ENCODE measurements around the gene CFAP97D2. TPM values are rescaled to one million over a fixed set of nuclear protein-coding genes. Genes with fewer than 3 reads are reported as not detected.

Gene CFAP97D2
- total and polyA plus RNA-seq, 2 of the 13 experiments (the other 11 are each of a cell fraction or from before 2014, with no cell fraction given) = not detected

DNA sequence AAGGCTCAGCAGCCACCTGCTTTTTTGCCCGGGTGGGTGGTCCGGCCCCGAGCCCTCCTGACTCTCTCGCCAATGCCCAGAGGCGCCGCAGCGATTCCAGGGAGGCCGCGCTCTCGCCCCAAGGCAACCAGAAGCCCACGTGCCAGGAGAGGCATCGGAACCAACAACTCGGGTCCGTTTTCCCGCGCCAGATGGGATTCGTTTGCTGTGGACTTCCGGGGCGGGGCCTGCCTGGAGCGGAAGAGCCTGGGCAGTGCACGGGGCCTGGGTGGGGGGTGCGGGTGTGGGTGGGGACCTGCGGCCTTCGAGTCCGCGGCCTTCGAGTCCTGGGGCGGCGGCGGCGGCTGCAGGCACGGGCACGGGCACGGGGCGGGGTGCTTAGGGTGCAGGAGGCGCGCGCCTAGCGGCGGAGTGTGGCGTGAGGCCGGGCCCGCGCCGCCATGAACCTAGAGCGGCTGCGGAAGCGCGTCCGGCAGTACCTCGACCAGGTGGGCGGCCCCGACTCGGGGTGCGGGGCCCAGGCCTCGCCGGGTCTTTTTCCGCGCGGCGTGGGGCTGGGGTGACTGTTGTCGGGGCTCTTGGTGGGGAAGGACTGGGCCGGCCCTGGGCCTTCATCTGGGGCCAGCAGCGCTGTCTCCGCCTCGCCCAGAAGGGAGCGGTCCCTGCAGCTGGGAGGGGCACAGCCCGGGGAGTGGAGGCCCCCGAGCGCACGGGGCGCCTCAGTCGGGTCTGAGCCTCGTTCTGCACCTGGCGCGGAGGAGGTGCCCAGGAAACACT, 55.8 kb downstream of the CFAP97D2 start, which contains the start of gene CDC16 (continued):
- TF ChIP-seq, protein P1, sequence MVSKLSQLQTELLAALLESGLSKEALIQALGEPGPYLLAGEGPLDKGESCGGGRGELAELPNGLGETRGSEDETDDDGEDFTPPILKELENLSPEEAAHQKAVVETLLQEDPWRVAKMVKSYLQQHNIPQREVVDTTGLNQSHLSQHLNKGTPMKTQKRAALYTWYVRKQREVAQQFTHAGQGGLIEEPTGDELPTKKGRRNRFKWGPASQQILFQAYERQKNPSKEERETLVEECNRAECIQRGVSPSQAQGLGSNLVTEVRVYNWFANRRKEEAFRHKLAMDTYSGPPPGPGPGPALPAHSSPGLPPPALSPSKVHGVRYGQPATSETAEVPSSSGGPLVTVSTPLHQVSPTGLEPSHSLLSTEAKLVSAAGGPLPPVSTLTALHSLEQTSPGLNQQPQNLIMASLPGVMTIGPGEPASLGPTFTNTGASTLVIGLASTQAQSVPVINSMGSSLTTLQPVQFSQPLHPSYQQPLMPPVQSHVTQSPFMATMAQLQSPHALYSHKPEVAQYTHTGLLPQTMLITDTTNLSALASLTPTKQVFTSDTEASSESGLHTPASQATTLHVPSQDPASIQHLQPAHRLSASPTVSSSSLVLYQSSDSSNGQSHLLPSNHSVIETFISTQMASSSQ (IDR thresholded peaks at IDR 0.05; ENCODE audit: low read depth) = no peak
- TF ChIP-seq, protein P1 (CRISPR knock-in tag; IDR thresholded peaks at IDR 0.05; ENCODE audit: borderline replicate concordance) = peak; percentile 59; the same call in 1 of the 2 replicates
- TF ChIP-seq ZNF501 (CRISPR knock-in tag; IDR thresholded peaks at IDR 0.05) (peak; percentile 82), SIN3B (IDR thresholded peaks at IDR 0.05; ENCODE audit: low read length) (no peak), NR0B2 (CRISPR knock-in tag; IDR thresholded peaks at IDR 0.05) (peak; percentile 80), NFE2 (CRISPR knock-in tag; IDR thresholded peaks at IDR 0.05) (no peak), ZFAT (CRISPR knock-in tag; conservative IDR thresholded peaks at IDR 0.05) (no peak), GFI1 (CRISPR knock-in tag; IDR thresholded peaks at IDR 0.05; ENCODE audit: borderline replicate concordance) (peak; percentile 71; the same call in 1 of the 2 replicates), GLI4 (CRISPR knock-in tag; IDR thresholded peaks at IDR 0.05; ENCODE audit: borderline replicate concordance) (no peak), MYC (CRISPR knock-in tag; IDR thresholded peaks at IDR 0.05; ENCODE audit: borderline replicate concordance) (peak; percentile 87), FOXP1 (IDR thresholded peaks at IDR 0.05) (no peak), FOXP1 (CRISPR knock-in tag; IDR thresholded peaks at IDR 0.05) (no peak), ZNF274 (CRISPR knock-in tag; IDR thresholded peaks at IDR 0.05) (peak; percentile 70), GTF3A (CRISPR knock-in tag; conservative IDR thresholded peaks at IDR 0.05) (no peak), HNF4G (IDR thresholded peaks at IDR 0.05; ENCODE audit: borderline replicate concordance, low read depth, low read length) (no peak), HNF4G (CRISPR knock-in tag; IDR thresholded peaks at IDR 0.05; ENCODE audit: borderline replicate concordance, low read depth) (no peak), ZNF124 (CRISPR knock-in tag; IDR thresholded peaks at IDR 0.05) (peak; percentile 66; the same call in 1 of the 2 replicates), TSC22D2 (CRISPR knock-in tag; IDR thresholded peaks at IDR 0.05; ENCODE audit: borderline replicate concordance) (peak; percentile 93; the same call in 1 of the 2 replicates), ZNF329 (CRISPR knock-in tag; IDR thresholded peaks at IDR 0.05; ENCODE audit: low read depth) (no peak)
- TF ChIP-seq, protein P2, sequence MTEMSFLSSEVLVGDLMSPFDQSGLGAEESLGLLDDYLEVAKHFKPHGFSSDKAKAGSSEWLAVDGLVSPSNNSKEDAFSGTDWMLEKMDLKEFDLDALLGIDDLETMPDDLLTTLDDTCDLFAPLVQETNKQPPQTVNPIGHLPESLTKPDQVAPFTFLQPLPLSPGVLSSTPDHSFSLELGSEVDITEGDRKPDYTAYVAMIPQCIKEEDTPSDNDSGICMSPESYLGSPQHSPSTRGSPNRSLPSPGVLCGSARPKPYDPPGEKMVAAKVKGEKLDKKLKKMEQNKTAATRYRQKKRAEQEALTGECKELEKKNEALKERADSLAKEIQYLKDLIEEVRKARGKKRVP (CRISPR knock-in tag; IDR thresholded peaks at IDR 0.05) = peak in 1 of 2 experiments; percentile 66; a peak in 2 of 4 replicates
- TF ChIP-seq, protein P3, sequence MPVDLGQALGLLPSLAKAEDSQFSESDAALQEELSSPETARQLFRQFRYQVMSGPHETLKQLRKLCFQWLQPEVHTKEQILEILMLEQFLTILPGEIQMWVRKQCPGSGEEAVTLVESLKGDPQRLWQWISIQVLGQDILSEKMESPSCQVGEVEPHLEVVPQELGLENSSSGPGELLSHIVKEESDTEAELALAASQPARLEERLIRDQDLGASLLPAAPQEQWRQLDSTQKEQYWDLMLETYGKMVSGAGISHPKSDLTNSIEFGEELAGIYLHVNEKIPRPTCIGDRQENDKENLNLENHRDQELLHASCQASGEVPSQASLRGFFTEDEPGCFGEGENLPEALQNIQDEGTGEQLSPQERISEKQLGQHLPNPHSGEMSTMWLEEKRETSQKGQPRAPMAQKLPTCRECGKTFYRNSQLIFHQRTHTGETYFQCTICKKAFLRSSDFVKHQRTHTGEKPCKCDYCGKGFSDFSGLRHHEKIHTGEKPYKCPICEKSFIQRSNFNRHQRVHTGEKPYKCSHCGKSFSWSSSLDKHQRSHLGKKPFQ (CRISPR knock-in tag; IDR thresholded peaks at IDR 0.05; ENCODE audit: insufficient replicate concordance) = peak; percentile 61
- TF ChIP-seq, protein P4, sequence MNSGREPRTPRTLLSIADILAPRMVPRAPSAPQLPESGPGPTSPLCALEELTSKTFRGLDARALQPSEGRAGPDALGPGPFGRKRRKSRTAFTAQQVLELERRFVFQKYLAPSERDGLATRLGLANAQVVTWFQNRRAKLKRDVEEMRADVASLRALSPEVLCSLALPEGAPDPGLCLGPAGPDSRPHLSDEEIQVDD (CRISPR knock-in tag; IDR thresholded peaks at IDR 0.05; ENCODE audit: borderline replicate concordance) = peak; percentile 85; the same call in 1 of the 2 replicates

Data from HepG2 (cell line).